GM21381 (cell line): ENCODE results near the gene SERPINI1.

Experiments
- ATAC-seq: cut with Tn5 transposase; IDR thresholded peaks from one replicate; pipeline ENCODE4 v1.9.1; 2021; ENCODE audit warnings: mild to moderate bottlenecking, moderate library complexity; ENCODE audit not compliant: unreplicated experiment

SERPINI1 gene

DNA sequence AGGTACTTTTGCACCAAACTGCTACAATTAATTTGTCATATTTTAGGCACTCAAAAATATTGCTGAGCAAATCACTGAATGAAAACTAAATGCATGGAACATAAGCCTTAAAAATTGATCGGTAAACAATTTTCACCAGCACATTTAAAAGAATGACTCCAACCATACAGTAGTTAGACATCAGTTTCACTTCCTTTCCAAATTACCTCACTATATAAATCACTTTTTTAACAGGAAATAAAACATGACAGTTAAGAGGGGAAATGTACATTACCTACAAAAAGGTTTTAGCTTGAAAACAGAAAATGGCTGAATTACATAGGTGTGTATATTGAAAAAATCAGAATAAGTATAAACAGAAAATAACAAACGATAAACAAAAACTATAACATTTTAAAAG, 108.4 kb downstream of the SERPINI1 start:
- no peak for ATAC-seq

DNA sequence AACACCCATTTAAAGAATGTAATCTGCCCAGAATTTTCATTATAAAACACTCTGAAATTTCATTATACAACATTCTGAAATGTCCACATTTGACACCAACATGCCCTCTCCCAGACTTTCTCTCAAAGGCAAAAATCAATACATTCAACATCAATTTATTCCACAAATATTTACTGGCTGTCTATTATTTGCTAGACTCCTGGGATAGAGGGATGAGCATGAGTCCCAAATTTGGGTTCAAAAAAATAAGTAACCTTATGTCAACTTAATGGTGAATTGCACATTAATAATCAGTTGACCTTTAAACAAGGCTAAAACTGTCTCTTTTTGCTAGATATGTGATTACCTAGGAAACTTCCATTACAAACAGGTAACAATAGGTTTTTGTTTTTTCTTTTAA, 109.0 kb downstream of the SERPINI1 start:
- ATAC-seq = no peak

DNA sequence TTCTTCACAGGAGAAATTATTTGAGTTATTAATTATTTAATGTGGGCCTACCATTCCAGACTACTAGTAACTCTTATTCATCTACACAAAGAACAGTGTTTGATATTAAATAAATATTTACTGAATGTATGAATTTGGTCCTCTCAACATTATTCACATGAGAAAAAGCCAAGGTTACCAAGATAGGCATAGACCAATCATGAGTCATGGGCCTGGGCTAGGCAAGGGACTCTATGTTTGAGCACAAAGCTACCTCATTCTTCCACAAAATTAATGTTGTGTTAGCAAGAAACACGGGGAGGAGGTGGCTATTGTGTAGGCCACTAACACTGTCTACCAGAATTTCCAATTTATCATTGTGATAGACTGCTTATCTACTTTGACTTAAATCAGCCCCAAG, 115.7 kb downstream of the SERPINI1 start:
- ATAC-seq = no peak

DNA sequence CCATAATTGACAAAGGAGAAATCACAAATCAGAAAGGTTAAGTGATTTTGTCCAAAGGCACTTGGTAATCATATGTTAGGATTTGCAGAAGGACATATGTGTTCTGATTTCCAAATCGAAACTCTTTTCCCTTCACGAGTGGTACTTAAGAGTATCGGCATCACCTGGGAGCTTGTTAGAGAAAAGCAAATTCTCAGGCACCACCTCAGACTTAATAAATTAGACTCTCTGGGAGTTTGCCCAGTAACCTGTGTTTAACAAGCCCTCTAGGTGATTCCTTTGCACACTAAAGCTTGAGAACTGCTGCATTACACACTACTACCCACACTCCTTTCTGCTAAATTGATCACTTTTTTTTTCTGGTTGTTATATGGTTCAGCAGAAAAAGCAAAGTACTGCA, 116.2 kb downstream of the SERPINI1 start:
- no peak for ATAC-seq

DNA sequence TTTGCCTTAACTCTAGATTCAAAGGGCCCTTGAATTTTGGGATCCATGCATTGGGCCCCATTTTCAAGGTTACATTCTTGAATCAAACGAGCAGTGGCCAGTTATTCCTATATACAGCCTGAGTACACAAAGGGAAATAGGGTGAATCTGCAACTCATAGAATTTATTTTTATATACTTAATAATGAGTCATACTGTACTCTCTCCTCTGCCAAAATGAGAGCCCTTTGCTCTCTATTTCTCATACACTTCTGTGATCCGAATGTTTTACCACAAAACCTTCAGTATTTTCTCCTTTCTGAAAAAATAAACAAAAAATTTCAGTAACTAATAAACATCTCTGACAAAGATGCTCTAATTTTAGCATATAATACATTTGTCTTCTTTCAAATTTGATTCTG, 116.7 kb downstream of the SERPINI1 start:
- ATAC-seq = no peak

DNA sequence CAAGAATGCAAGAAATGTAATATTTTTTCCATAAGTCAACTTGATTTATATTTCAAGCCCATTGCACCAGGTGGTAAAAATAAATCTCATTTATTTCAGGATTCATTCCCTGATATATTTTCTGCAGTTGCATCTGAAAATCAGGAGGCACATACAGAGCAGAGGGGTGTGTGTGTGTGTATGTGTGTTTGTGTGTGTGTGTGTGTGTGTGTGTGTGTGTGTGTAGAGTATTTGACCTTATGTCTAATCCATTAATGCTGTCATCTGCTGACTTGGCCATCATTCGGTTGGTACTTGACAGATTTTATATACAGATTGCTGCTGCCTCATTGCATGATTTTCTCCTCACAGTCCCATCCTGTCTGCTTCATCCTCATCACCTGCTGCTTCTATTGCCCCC, 118.5 kb downstream of the SERPINI1 start:
- no peak for ATAC-seq

DNA sequence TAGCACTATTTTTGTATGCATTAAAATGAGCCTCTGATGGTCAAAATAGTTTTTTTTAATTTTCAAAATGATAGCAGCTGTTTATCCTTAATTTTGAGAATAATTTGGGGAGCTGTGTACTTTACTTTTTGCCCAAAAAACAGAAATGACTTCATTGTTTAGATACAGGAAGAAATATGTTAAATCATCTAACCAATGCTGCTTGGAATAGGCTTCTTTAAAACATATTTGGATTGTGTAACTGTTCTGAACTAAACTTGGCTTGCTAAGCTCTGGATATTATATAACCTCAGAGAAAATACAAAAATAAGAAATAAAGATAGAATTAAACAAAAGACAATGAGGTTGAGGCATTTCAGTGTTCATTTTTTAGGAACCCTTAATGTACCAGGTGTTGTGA, 119.3 kb downstream of the SERPINI1 start:
- ATAC-seq = no peak

DNA sequence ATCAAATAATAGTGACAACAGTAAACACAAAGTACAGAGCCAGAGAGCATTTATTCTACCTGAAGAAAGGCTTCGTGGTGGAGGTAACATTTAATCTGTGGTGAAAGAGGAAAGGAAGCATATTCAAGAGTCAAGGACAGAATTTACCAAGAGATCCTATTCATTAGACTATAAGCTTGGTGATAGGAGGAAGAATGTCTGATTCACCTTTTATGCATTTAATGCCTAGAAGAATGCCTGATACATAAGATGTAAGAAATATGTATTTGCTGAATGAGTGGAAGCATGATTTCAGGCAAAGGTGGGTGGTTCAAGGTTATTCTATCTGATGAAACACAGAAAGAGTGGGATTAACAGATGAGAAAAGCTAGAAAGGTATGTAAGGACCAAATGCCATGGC, 119.8 kb downstream of the SERPINI1 start:
- ATAC-seq = no peak

DNA sequence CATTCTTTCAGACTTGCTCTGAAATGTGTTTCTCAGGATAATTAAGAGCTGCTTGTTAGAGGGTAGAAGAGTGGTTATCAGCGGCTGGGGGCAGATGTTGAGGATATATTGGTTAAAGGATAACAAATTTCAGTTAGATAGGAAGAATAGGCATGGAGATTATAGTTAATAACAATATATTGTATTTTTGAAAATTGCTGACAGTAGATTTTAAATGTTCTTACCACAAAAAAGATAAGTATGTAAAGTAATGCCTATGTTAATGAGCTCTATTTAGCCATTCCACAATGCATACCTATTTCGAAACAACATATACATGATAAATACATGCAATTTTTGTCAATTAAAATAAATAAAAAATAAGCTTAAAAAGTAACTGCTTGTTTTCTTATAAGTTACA, 123.3 kb downstream of the SERPINI1 start:
- no peak for ATAC-seq

DNA sequence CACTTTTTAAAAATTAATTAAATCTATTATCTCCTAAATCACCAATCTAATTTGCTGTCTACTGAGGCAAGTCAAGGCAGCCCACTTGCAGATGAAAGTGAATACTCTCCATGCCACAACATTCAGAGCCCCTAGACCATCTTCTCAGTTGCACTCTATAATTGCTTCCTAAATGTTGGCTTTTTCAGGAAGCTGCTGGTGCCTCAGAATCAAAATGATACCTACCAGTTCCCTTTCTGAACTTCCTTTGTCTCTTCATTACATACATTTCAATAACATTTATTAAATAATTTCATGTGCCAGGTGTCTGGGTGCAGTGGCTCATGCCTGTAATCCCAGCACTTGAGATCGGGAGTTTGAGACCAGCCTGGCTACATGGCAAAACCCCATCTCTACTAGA, 124.1 kb downstream of the SERPINI1 start:
- no peak for ATAC-seq

DNA sequence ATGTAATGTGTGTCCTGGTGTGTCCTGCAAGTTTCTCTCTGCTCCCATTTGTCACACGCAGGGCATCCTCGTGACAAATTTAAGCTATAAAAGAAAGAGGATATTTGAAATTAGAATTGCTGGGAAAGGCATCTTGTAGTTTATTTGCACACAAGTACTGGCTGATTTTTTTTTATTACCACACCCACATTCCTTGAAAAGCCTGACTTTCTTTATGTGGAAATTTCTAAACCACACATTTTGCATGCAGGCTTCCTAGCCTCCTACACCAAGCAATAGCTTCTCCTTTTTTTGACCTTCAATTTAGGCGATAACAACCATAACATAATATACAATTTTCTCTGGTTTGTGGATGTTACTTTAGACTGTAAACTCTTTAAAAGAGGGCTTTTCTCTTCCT, 126.1 kb downstream of the SERPINI1 start:
- ATAC-seq = no peak

DNA sequence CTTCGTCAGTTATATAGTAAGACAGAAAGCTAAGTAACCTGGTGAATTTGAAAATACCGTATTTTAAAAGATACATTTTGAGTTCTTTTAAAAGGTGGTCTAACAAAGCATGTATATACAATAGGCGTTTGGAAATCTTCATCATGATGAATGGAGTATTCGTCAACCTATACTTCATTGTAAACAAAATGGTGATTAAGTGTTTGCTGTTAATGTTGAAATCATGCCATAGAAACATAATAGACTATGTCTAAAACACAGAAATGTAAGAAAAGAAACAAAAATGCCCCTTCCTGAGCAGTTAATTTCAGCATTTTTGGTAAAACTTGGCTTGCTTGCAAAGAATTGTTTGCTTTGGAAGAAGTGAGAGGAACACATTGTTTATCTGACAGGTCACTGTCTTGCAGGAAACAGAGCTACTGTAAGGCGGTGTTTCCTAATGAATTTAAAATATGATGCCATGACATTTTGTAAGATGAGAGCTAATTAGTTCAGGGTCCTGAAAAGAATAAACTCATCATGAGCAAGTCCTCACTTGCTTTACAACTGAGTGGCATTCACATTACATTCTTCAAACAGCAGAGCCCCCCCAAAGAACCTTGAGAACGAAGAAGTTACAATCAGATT, 126.7 kb downstream of the SERPINI1 start:
- ATAC-seq = no peak

DNA sequence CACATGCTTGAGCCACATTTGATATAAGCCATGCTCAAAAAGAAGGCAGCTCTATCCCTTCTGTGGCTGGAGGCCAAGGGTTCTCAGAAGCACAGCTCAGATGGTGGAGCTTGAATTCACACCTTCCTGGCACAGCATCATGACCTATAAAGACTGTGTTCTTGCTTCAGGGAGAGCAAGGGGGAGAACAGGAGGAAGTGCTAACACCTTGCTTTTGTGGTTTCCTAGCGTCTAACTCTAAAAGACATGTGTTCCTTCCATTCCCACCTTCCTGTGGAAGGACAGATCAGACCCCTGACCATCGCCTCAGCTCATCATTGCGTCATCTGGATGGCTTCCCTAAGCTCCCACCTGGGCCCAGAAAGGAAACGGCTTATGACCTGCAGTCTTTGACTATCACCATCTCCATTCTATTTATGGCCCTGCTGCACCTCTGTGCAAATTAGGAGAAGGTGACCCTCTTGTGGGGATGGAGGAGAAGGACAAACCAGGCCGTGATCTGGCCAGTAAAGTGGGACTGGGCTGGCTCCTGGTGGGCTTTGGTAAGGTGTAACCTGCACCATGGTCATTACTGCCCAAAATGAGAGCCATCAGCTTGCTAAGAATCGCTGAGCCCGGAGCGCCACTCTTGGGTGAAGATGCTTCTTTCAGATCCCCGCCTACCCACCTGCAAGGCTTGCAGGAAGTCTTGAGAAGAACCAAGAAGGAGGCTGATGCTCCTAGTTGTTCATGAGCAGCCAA, 128.5 kb downstream of the SERPINI1 start:
- ATAC-seq = no peak

DNA sequence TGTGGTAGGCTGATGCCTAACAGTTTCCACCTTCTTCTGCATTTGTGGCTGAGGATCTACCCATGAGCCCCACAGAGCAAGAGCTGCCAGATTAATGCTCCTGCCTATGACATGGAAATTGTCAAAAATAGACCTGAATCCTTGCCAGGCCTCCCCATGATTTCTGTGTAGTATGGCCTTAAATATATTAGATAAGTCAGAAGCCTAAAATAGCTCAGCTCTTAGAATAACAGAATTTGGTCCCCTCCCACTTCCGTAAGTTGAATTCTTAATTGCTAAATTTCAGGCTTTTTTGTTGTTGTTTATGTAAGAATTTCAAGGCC, 129.0 kb downstream of the SERPINI1 start:
- no peak for ATAC-seq

DNA sequence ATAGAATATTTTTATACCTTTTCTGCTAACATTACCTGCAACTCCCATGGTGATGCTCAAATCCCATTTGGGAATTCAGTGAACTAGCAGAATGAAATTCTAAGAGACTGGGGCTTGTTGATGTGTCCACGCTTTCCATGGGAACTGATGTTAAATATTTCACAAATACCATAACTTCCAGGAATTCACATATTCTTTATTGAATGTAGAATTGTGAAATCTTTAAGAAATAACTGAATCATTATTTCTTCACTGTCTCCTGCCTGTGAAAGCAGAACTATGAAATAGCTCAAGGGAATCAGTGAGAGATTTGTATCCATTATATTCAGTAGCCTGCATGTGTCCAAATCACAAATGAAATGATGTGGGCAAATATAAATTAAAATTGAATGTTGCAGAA, 130.8 kb downstream of the SERPINI1 start:
- no peak for ATAC-seq

DNA sequence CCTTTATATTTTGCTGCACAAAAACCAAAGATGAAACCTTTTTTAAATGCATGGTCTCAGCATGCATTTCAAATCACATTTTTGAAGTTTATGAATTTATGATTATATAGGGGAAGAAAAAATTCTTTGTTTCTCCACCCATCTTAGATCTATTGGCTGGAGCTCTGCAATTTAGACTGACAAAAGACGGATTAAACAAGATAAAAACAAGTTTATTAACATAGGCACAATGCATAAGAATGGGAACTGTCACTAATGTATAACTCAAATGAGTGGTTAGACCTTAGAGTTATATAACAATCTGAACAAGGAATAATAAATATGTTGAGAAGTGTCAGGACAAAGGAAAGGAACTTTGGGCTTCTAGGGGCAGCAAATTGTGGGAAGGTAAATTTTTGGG, 132.5 kb downstream of the SERPINI1 start:
- ATAC-seq = no peak

DNA sequence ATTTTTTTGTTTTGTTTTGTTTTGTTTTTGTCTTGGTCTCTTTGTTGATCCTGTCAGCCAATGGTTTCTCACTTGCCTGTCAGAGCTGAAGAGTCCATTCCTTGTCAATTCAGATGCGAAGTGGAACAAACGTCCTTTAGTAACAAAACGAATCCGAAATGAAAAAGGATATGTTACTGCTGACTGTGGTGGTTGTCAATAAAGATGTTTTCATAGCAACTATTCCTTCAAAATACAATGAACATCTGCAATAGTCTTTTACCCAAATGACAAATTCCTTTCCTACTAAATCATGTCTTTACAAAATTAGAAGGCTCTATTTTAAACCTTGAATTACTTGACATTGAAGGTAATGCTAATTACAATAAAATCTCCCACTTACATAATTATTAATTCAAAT, 134.7 kb downstream of the SERPINI1 start:
- no peak for ATAC-seq

DNA sequence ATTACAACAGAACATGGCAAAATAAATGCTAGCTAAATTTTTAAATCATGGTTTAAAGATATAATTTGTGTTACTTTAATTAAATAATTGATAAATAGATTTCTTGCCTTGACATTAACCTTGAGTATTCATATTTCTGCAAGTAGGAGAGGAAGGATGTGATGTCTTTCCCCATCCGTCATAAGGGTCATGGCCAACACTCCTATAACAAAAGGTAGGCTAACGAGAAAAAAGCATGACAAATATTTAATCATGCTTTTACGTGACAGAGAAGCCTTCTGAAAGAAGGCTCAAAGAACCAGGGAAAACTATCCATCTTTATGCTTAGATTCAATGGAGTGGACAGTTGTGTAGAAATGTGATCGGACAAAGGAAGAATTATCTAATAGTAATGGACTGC, 135.2 kb downstream of the SERPINI1 start:
- ATAC-seq = no peak

DNA sequence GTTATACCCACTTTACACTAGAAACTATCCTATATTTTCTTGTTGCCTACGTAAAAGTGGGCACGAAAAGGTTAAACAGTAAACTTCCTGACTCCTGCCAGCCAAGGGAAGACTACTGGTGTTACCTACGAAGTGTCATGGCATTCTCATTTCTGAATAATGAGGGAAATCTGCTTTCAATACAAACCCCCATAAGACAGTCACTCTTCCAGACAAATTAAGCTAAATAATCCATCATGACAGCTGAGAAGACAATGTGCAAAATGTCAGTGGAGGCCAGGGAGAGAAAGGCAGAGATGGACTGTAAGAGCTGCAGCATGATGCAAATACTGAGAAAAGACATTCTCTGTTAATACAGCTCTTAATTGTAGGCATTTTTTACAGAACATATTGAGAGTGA, 136.5 kb downstream of the SERPINI1 start:
- no peak for ATAC-seq

DNA sequence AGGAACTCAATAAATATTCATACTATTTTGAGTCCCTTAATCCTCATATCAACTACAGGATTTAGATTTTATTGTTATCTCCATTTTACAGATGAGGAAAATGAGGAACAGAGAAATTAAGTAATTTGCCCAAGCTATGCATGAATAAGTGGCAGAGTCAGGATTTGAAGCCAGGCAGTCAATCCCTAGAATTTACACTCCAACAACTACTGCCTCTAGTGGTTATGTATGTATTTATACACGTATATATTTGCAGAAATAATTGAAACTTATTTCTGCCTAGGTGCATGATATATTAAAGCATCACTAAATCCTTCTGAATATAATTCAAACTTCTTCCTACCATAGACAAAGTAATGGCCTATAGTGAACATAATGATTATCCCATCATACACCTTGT, 137.4 kb downstream of the SERPINI1 start:
- no peak for ATAC-seq

DNA sequence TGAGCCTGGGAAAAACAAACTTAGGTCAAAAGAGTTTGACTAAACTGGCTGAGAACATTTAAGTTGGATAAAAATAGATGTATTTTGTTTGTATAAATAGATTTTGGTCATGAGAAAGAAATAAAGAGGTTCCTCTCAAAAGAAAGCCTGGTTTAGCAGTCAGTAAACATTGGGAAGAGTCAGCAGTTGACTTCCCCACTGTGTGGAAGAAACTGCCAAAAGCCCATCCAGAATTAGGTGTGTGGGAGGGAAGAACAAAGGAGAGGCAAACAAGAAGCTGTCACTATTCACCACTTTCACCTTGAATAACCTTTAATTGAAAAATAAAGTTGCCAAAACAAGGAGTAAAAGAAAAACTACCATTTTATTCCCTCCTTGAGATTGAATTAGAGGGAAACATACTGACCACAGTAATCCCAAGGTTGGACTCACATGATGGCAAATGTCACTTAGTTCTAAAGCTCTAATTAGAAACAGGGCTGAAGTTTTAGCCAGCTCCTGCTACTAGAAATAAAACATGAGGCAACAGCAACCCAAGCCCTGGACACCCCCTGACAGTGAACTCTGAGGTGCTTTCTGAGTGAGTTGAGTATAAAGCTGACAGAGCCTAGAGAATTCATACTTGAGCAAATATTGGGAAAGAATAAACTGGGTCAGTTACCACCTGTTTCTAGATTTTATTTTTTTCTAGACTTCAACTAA, 139.3 kb downstream of the SERPINI1 start:
- ATAC-seq = no peak
